Fibroblast of skin of left quadriceps (primary cell): Measurements from ENCODE around the gene SLC35D2.

Experiments used
- DNase-seq, 2 experiments: peaks; one replicate each; pipeline ENCODE4 v3.0.0-alpha.2; 2013; ENCODE audit warnings: low read depth in 2 of 2

The SLC35D2 gene

GRCh38 chr9:96383165-96383942, at the start of gene SLC35D2:
SLC35D2 (minus strand) TSS chr9:96383711; CDS start chr9:96383634, 77 bp downstream.
- no peak for DNase-seq

- DNase-seq, result no peak
Observed at GRCh38 chr9:96430377-96430776, 46.9 kb upstream of the SLC35D2 start.

- DNase-seq, result no peak
Observed at GRCh38 chr9:96429732-96430131, 46.2 kb upstream of the SLC35D2 start.

GRCh38 chr9:96425500-96426169, 42.1 kb upstream of the SLC35D2 start:
- DNase-seq, result no peak

- DNase-seq, result no peak
Observed at GRCh38 chr9:96423985-96424336, 40.5 kb upstream of the SLC35D2 start.

GRCh38 chr9:96423322-96423984, 39.9 kb upstream of the SLC35D2 start:
- DNase-seq, result no peak

GRCh38 chr9:96420468-96421219, 37.1 kb upstream of the SLC35D2 start:
- DNase-seq, result peak; percentile 80 to 81

GRCh38 chr9:96419691-96419969, 36.1 kb upstream of the SLC35D2 start:
- DNase-seq, result no peak

GRCh38 chr9:96418920-96419690, 35.6 kb upstream of the SLC35D2 start:
- DNase-seq, result no peak

GRCh38 chr9:96418083-96418919, 34.8 kb upstream of the SLC35D2 start, which contains the start of gene ZNF367:
ZNF367 (minus strand) TSS chr9:96418370; CDS start chr9:96418032, 338 bp downstream.
- DNase-seq, result peak; percentile 96

GRCh38 chr9:96417661-96418082, 34.2 kb upstream of the SLC35D2 start:
- no peak for DNase-seq

- peak; percentile 37 to 49 for DNase-seq
Observed at GRCh38 chr9:96417051-96417586, 33.6 kb upstream of the SLC35D2 start.

GRCh38 chr9:96413302-96414221, 30.1 kb upstream of the SLC35D2 start:
- no peak for DNase-seq

GRCh38 chr9:96412174-96412913, 28.8 kb upstream of the SLC35D2 start:
- no peak for DNase-seq

- no peak for DNase-seq
Observed at GRCh38 chr9:96411129-96411838, 27.8 kb upstream of the SLC35D2 start.

- DNase-seq, result no peak
Observed at GRCh38 chr9:96408409-96409280, 25.1 kb upstream of the SLC35D2 start.
